Liver (tissue), 9 donors: ENCODE results near the gene GARIN3. TPM values are rescaled to one million over a fixed set of nuclear protein-coding genes. Genes with fewer than 3 reads are reported as not detected.

Experiments
- DNase-seq: peaks from one replicate; pipeline ENCODE4 v3.0.0-alpha.2; 2017; ENCODE audit warnings: low spot score
- H3K27ac ChIP-seq, 2 donors: one replicate each; pipeline ENCODE4 v1.7.0; 2013; ENCODE audit warnings: inconsistent platforms in 2 of 2, low read length in 2 of 2, control low read depth in 1 of 2, low read depth in 1 of 2, mild to moderate bottlenecking in 1 of 2
- H3K27me3 ChIP-seq, 4 donors: one replicate each; pipeline versions ENCODE4 v1.6.1 to v1.7.0; 2013; ENCODE audit warnings: low read length in 3 of 4, inconsistent platforms in 1 of 4, mild to moderate bottlenecking in 1 of 4, moderate library complexity in 1 of 4; ENCODE audit not compliant: control insufficient read depth in 4 of 4, insufficient read depth in 4 of 4
- H3K36me3 ChIP-seq, 4 donors: one replicate each; pipeline versions ENCODE4 v1.6.1 to v1.7.0; 2013; ENCODE audit warnings: low read length in 3 of 4, mild to moderate bottlenecking in 3 of 4, low read depth in 1 of 4, moderate library complexity in 1 of 4; ENCODE audit not compliant: control insufficient read depth in 4 of 4, insufficient read depth in 3 of 4
- H3K4me1 ChIP-seq, 4 donors: one replicate each; pipeline versions ENCODE4 v1.6.1 to v1.7.0; 2013; ENCODE audit warnings: low read length in 3 of 4, mild to moderate bottlenecking in 3 of 4, moderate library complexity in 1 of 4; ENCODE audit not compliant: control insufficient read depth in 4 of 4, insufficient read depth in 4 of 4
- H3K4me3 ChIP-seq, 3 donors: one replicate each; pipeline versions ENCODE4 v1.6.1 to v1.7.0; 2013; ENCODE audit warnings: low read length in 3 of 3, control low read depth in 1 of 3, low read depth in 1 of 3, mild to moderate bottlenecking in 1 of 3
- H3K9ac ChIP-seq, 2 donors: one replicate each; pipeline ENCODE4 v1.7.0; 2013; ENCODE audit warnings: low read length in 2 of 2, mild to moderate bottlenecking in 2 of 2, moderate library complexity in 2 of 2, control low read depth in 1 of 2, low read depth in 1 of 2
- H3K9me3 ChIP-seq, 4 donors: one replicate each; pipeline versions ENCODE4 v1.6.1 to v1.7.0; 2013; ENCODE audit warnings: low read length in 3 of 4; ENCODE audit not compliant: control insufficient read depth in 4 of 4
- EGR1 ChIP-seq, 2 donors: IDR thresholded peaks; 2 replicates each; pipeline ENCODE4 v1.6.1; 2016 to 2018; ENCODE audit warnings: antibody characterized with exemption in 2 of 2, low read depth in 2 of 2
- FOXA1 ChIP-seq: IDR thresholded peaks from 2 replicates; pipeline ENCODE4 v1.6.1; 2016; ENCODE audit warnings: antibody characterized with exemption
- FOXA2 ChIP-seq: IDR thresholded peaks from 2 replicates; pipeline ENCODE4 v1.6.1; 2016; ENCODE audit warnings: antibody characterized with exemption
- GABPA ChIP-seq, 2 donors: IDR thresholded peaks in 1 of 2; conservative IDR thresholded peaks in 1 of 2; 2 replicates each; pipeline ENCODE4 v1.6.1; 2016; ENCODE audit warnings: antibody characterized with exemption in 2 of 2, mild to moderate bottlenecking in 1 of 2, moderate library complexity in 1 of 2
- HNF4A ChIP-seq, 2 donors: conservative IDR thresholded peaks; 2 replicates each; pipeline ENCODE4 v1.6.1; 2016; ENCODE audit warnings: antibody characterized with exemption in 2 of 2, mild to moderate bottlenecking in 2 of 2
- HNF4G ChIP-seq: IDR thresholded peaks from 2 replicates; pipeline ENCODE4 v1.6.1; 2016; ENCODE audit warnings: antibody characterized with exemption
- JUND ChIP-seq, 2 donors: IDR thresholded peaks; 2 replicates each; pipeline ENCODE4 v1.6.1; 2016; ENCODE audit warnings: antibody characterized with exemption in 2 of 2
- NR2F2 ChIP-seq: IDR thresholded peaks from 2 replicates; pipeline ENCODE4 v1.6.1; 2016; ENCODE audit warnings: antibody characterized with exemption
- RAD21 ChIP-seq, 2 donors: IDR thresholded peaks; 2 replicates each; pipeline ENCODE4 v1.6.1; 2016; ENCODE audit warnings: antibody characterized with exemption in 2 of 2, mild to moderate bottlenecking in 2 of 2
- RXRA ChIP-seq, 2 donors: IDR thresholded peaks; 2 replicates each; pipeline ENCODE4 v1.6.1; 2017 to 2018; ENCODE audit warnings: antibody characterized with exemption in 2 of 2, mild to moderate bottlenecking in 1 of 2
- SP1 ChIP-seq: IDR thresholded peaks from 2 replicates; pipeline ENCODE4 v1.6.1; 2018; ENCODE audit warnings: antibody characterized with exemption, mild to moderate bottlenecking
- YY1 ChIP-seq: IDR thresholded peaks from 2 replicates; pipeline ENCODE4 v1.6.1; 2016; ENCODE audit warnings: antibody characterized with exemption, mild to moderate bottlenecking
- WGBS: extraction: QIAGEN DNeasy Blood & Tissue Kit; methylation state at CpG from one replicate; pipeline ENCODE4 v1.1.7; 2013; 5-methylcytosine and 5-hydroxymethylcytosine counted together
- polyA plus RNA-seq, 2 donors: library from polyadenylated mRNA; stranded (reverse) in 1 of 2; unstranded in 1 of 2; fragments of 200-250 nt in 1 of 2; fragments of >200 nt in 1 of 2; fragmentation: Nextera tagmentation in 1 of 2; extraction: Ambion mirVana in 1 of 2; gene quantifications; one replicate each; pipeline versions ENCODE4 v1.2.1 to v1.2.3, GENCODE V29; 2013 to 2015
- total RNA-seq, 2 donors: library from RNA; depleted of rRNA; stranded (reverse); fragments of >200 nt; gene quantifications; one replicate each; pipeline ENCODE4 v1.2.3, GENCODE V29; 2014
- TF ChIP-seq, protein P1 (sequence below): IDR thresholded peaks from 2 replicates; pipeline ENCODE4 v1.6.1; 2016; ENCODE audit warnings: antibody characterized with exemption
- TF ChIP-seq, protein P2 (sequence below): IDR thresholded peaks from 2 replicates; pipeline ENCODE4 v1.6.1; 2016; ENCODE audit warnings: antibody characterized with exemption
- TF ChIP-seq, protein P3 (sequence below): IDR thresholded peaks from 2 replicates; pipeline ENCODE4 v1.6.1; 2016; ENCODE audit warnings: antibody characterized with exemption, mild to moderate bottlenecking
- TF ChIP-seq, protein P4 (sequence below): fragments of 150-350 bp; IDR thresholded peaks from 2 replicates; pipeline ENCODE4 v1.5.1; 2017; ENCODE audit warnings: improper control_type of control experiment, low read depth, low read length; ENCODE audit not compliant: missing input control
- donor health status: healthy.
- donor health status: healthy.
- donor health status: healthy.
- donor health status: healthy.
- donor health status: healthy.

GARIN3 gene
- not detected for total RNA-seq
- not detected for polyA plus RNA-seq

DNA sequence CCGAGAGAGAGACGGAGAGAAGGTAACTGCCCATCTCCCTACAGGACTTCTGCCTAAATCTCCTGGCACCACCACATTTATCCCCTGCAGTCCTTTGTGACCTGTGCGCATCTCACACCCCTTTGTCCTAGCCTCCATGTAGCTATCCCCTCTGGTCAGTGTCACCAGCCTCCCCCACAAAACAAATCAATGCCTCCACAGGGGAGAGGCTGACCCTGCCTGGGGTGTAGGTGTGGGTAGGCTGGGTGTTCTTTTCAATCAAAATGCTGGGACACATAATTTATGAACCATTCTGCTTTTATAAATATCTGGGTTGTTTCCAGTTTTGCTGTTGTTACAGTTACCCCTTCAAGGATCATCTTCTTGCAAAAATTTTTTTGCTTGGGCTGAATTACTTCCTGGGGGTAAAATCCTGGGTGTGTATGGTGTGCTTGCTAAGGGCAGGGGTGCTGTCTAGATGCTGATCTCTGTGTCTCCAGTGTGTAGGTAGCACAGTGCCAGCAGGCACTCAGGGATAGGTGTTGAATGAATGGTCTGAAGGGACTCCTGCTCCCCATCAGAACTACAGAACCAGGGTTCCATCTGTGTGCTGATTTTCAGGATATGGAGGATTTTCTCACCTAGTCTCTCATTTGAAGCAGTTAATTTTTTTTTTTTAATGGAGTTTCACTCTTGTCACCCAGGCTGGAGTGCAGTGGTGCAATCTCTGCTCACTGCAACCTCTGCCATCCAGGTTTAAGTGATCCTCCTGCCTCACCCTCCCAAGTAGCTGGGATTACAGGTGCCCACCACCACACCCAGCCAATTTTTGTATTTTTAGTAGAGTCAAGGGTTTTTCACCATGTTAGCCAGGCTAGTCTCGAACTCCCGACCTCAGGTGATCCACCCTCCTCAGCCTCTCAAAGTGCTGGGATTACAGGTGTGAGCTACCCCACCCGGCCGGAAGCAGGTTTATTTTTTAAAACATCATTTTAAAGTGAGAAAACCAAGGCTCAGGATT is at the start of gene GARIN3:
Gene GARIN3 (minus strand): TSS at position 51 of the 1,000 bp plus-strand sequence. CDS start 96 bp downstream, outside the sequence.
- WGBS, result 85% methylated on average over 7 of the region's 7 CpGs
- Histone ChIP-seq H3K4me3 (no peak within 1 kb of the TSS), H3K27ac (no peak within 1 kb of the TSS), H3K27me3 (peaks cover 0 to 12% (median 2%) of the 10 kb centered on the region in 4 donors), H3K4me1 (no peaks in the 10 kb centered on the region), H3K9me3 (no peaks in the 10 kb centered on the region), H3K9ac (no peak within 1 kb of the TSS), H3K36me3 (no peaks in the 10 kb centered on the region)
- no peak for DNase-seq
- TF ChIP-seq RXRA (IDR thresholded peaks at IDR 0.05), result no peak
- TF ChIP-seq JUND (IDR thresholded peaks at IDR 0.05), result no peak
- TF ChIP-seq, protein P1, sequence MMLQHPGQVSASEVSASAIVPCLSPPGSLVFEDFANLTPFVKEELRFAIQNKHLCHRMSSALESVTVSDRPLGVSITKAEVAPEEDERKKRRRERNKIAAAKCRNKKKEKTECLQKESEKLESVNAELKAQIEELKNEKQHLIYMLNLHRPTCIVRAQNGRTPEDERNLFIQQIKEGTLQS, result no peak
- TF ChIP-seq RAD21 (IDR thresholded peaks at IDR 0.05), result no peak
- TF ChIP-seq SP1, result no peak
- TF ChIP-seq FOXA1, result no peak
- no peak for TF ChIP-seq HNF4A (conservative IDR thresholded peaks at IDR 0.05)
- TF ChIP-seq HNF4G, result no peak
- TF ChIP-seq, protein P2, sequence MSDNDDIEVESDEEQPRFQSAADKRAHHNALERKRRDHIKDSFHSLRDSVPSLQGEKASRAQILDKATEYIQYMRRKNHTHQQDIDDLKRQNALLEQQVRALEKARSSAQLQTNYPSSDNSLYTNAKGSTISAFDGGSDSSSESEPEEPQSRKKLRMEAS, result no peak
- TF ChIP-seq EGR1 (IDR thresholded peaks at IDR 0.05; ENCODE audit: low read depth in 2 of 2), result no peak
- TF ChIP-seq NR2F2, result no peak
- TF ChIP-seq FOXA2, result no peak
- TF ChIP-seq, protein P3, sequence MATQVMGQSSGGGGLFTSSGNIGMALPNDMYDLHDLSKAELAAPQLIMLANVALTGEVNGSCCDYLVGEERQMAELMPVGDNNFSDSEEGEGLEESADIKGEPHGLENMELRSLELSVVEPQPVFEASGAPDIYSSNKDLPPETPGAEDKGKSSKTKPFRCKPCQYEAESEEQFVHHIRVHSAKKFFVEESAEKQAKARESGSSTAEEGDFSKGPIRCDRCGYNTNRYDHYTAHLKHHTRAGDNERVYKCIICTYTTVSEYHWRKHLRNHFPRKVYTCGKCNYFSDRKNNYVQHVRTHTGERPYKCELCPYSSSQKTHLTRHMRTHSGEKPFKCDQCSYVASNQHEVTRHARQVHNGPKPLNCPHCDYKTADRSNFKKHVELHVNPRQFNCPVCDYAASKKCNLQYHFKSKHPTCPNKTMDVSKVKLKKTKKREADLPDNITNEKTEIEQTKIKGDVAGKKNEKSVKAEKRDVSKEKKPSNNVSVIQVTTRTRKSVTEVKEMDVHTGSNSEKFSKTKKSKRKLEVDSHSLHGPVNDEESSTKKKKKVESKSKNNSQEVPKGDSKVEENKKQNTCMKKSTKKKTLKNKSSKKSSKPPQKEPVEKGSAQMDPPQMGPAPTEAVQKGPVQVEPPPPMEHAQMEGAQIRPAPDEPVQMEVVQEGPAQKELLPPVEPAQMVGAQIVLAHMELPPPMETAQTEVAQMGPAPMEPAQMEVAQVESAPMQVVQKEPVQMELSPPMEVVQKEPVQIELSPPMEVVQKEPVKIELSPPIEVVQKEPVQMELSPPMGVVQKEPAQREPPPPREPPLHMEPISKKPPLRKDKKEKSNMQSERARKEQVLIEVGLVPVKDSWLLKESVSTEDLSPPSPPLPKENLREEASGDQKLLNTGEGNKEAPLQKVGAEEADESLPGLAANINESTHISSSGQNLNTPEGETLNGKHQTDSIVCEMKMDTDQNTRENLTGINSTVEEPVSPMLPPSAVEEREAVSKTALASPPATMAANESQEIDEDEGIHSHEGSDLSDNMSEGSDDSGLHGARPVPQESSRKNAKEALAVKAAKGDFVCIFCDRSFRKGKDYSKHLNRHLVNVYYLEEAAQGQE, result no peak
- TF ChIP-seq, protein P4, sequence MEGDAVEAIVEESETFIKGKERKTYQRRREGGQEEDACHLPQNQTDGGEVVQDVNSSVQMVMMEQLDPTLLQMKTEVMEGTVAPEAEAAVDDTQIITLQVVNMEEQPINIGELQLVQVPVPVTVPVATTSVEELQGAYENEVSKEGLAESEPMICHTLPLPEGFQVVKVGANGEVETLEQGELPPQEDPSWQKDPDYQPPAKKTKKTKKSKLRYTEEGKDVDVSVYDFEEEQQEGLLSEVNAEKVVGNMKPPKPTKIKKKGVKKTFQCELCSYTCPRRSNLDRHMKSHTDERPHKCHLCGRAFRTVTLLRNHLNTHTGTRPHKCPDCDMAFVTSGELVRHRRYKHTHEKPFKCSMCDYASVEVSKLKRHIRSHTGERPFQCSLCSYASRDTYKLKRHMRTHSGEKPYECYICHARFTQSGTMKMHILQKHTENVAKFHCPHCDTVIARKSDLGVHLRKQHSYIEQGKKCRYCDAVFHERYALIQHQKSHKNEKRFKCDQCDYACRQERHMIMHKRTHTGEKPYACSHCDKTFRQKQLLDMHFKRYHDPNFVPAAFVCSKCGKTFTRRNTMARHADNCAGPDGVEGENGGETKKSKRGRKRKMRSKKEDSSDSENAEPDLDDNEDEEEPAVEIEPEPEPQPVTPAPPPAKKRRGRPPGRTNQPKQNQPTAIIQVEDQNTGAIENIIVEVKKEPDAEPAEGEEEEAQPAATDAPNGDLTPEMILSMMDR, result no peak
- no peak for TF ChIP-seq YY1

DNA sequence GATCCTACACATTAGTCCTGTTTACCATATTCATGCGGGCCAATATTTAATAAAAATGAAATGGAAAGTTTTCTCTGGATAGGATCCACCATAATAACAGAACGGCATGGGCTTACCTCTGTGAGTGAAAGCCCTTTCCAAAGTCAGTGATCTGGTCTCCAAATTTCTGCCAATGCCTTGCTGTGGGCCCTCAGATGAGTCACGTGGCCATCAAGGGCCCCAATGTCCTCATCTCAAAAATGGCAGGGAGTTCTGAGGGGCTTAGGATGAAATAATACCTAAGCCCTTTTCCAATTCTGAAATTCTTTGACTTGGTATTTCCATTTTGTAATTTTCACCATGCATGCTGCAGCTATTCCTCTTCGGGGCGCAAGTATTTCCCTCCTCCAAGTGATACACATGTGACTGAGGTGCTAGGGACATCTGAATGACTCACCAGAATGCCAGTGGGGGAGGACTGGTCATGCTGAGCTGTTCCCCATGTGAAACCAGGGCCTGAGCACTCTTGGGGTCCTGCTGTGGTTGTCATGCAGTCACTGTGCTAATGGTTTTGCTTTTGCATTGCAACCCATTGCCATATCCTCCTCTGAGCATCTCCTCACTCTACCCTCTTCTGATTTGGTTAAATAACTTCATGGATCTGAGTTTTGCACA is 49.6 kb upstream of the GARIN3 start:
- TF ChIP-seq GABPA (IDR thresholded peaks at IDR 0.05 in 1 of 2, conservative IDR thresholded peaks at IDR 0.05 in 1 of 2) (no peak), YY1 (no peak), JUND (IDR thresholded peaks at IDR 0.05) (no peak)
- TF ChIP-seq, protein P3, result no peak
- 86% methylated on average over 5 of the region's 5 CpGs for WGBS
- no peak overlapping the region for H3K27ac ChIP-seq
- no peaks in the 10 kb centered on the region for H3K36me3 ChIP-seq
- H3K27me3 ChIP-seq, result no peaks in the 10 kb centered on the region
- no peak overlapping the region for H3K9ac ChIP-seq
- DNase-seq, result no peak
- no peaks in the 10 kb centered on the region for H3K4me1 ChIP-seq
- no peak overlapping the region for H3K4me3 ChIP-seq
- no peaks in the 10 kb centered on the region for H3K9me3 ChIP-seq
